NCI-H146 (cell line): ENCODE measurements around the gene KIF1A.

Experiments
- DNase-seq: peaks from one replicate; lab custom pipeline; 2025; lab: John Stamatoyannopoulos, UW

The KIF1A gene

GRCh38 chr2:240819858-240820606 is at the start of gene KIF1A:
Gene KIF1A (minus strand): TSS chr2:240820219. CDS start chr2:240797752, 22,467 bp downstream.
- peak; percentile 95 for DNase-seq

GRCh38 chr2:240869109-240869955 is 49.3 kb upstream of the KIF1A start:
- no peak for DNase-seq

GRCh38 chr2:240868286-240869108 is 48.5 kb upstream of the KIF1A start, which contains the start of gene AGXT:
Gene AGXT (plus strand): TSS chr2:240868824. CDS start chr2:240868866, 42 bp downstream.
- peak; percentile 90 for DNase-seq

- no peak for DNase-seq
These were observed 45.4 kb upstream of the KIF1A start for GRCh38 chr2:240865391-240865790.

GRCh38 chr2:240864475-240864874 is 44.5 kb upstream of the KIF1A start:
- DNase-seq = no peak

GRCh38 chr2:240861547-240861946 is 41.5 kb upstream of the KIF1A start:
- DNase-seq = no peak

GRCh38 chr2:240858871-240859270 is 38.9 kb upstream of the KIF1A start:
- DNase-seq = no peak

- DNase-seq = no peak
These were observed 38.3 kb upstream of the KIF1A start for GRCh38 chr2:240858321-240858720.

GRCh38 chr2:240857039-240858008 is 37.3 kb upstream of the KIF1A start:
- DNase-seq = peak; percentile 75

- DNase-seq = peak; percentile 20
These were observed 36.3 kb upstream of the KIF1A start for GRCh38 chr2:240856151-240856980.

GRCh38 chr2:240855670-240856069 is 35.7 kb upstream of the KIF1A start:
- no peak for DNase-seq

- DNase-seq = no peak
These were observed 32.8 kb upstream of the KIF1A start for GRCh38 chr2:240852671-240853314.

- DNase-seq = peak; percentile 64
These were observed 31.3 kb upstream of the KIF1A start for GRCh38 chr2:240851078-240851991.

GRCh38 chr2:240850756-240851077 is 30.7 kb upstream of the KIF1A start:
- DNase-seq = no peak

GRCh38 chr2:240850026-240850425 is 30.0 kb upstream of the KIF1A start:
- no peak for DNase-seq

- DNase-seq = no peak
These were observed 29.1 kb upstream of the KIF1A start for GRCh38 chr2:240848900-240849680.

- no peak for DNase-seq
These were observed 27.8 kb upstream of the KIF1A start for GRCh38 chr2:240847817-240848216.
